AG04450 (cell line): Measurements from ENCODE around the gene NOTCH3. TPM values are rescaled to one million over a fixed set of nuclear protein-coding genes. Genes with fewer than 3 reads are reported as not detected.

ENCODE experiments used
- CTCF ChIA-PET: fragments of 300-600, 350-600 bp; formaldehyde crosslinking; extraction: SDS; loops from one replicate; lab custom pipeline; 2022; ENCODE audit warnings: antibody characterized with exemption, inconsistent platforms; lab: Charles Lee
- POLR2A ChIA-PET: fragments of 350-600 bp; formaldehyde crosslinking; extraction: SDS; loops from one replicate; lab custom pipeline; 2021; ENCODE audit warnings: antibody characterized with exemption, inconsistent platforms; lab: Yijun Ruan, JAX
- DNase-seq: peaks from one replicate; pipeline ENCODE4 v3.0.0-alpha.2; 2011; ENCODE audit warnings: low read depth, low spot score
- H3K27ac ChIP-seq: one replicate; pipeline ENCODE4 v1.5.1; 2012; ENCODE audit warnings: low read depth, low read length, control low read depth
- H3K27me3 ChIP-seq: one replicate; pipeline ENCODE4 v1.6.0; 2012; ENCODE audit warnings: low read length; ENCODE audit not compliant: control insufficient read depth, insufficient read depth
- H3K4me3 ChIP-seq: 2 replicates; pipeline ENCODE4 v1.5.1; 2011; ENCODE audit warnings: mild to moderate bottlenecking, low read depth, low read length, control low read depth
- H3K9me3 ChIP-seq: 2 replicates; pipeline ENCODE4 v1.5.1; 2012; ENCODE audit warnings: low read length; ENCODE audit not compliant: control insufficient read depth, insufficient read depth
- polyA plus RNA-seq: library from polyadenylated mRNA; depleted of rRNA; stranded (reverse); fragments of >200 nt; gene quantifications from 2 replicates; pipeline ENCODE4 v1.2.3, GENCODE V29; 2011
- TF ChIP-seq, protein P1 (sequence below): IDR thresholded peaks from 2 replicates; pipeline ENCODE4 v1.5.1; 2011; ENCODE audit warnings: low read depth, low read length, control low read depth, inconsistent platforms

Gene NOTCH3
- polyA plus RNA-seq, 1 experiment: 8.8 TPM

DNA sequence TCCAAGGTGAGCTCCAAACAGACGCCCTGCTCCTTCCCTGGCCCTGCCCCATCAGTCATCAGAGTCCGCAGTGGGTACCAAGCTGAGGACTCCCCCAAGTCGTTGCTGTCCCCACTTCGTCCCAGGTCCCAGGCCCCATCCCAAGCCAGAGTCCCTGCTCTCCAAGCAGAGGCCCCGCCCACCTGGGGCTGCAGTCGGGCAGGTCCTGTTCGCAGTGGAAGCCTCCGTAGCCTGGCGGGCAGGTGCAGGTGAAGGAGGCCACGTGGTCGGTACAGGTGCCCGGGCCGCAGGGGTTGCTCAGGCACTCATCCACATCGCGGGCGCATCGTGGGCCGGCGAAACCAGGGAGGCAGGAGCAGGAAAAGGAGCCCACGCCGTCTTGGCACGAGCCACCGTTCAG is 19.4 kb downstream of the NOTCH3 start:
- Histone ChIP-seq H3K27me3 (no peaks in the 10 kb centered on the region), H3K4me3 (no peak overlapping the region), H3K9me3 (no peaks in the 10 kb centered on the region; the same call in 1 of the 2 replicates), H3K27ac (no peak overlapping the region)
- no peak for DNase-seq
- ChIA-PET CTCF (interaction anchor here (0.6 to 1.5 kb wide), 2 partner anchors 81 to 89 kb away, joined by 3 to 4 read pairs; no protein-coding TSS in a partner anchor), POLR2A (interaction anchor here (0.6 kb wide), 1 partner anchor 14 kb away, joined by 3 read pairs; no protein-coding TSS in a partner anchor)
- TF ChIP-seq, protein P1, sequence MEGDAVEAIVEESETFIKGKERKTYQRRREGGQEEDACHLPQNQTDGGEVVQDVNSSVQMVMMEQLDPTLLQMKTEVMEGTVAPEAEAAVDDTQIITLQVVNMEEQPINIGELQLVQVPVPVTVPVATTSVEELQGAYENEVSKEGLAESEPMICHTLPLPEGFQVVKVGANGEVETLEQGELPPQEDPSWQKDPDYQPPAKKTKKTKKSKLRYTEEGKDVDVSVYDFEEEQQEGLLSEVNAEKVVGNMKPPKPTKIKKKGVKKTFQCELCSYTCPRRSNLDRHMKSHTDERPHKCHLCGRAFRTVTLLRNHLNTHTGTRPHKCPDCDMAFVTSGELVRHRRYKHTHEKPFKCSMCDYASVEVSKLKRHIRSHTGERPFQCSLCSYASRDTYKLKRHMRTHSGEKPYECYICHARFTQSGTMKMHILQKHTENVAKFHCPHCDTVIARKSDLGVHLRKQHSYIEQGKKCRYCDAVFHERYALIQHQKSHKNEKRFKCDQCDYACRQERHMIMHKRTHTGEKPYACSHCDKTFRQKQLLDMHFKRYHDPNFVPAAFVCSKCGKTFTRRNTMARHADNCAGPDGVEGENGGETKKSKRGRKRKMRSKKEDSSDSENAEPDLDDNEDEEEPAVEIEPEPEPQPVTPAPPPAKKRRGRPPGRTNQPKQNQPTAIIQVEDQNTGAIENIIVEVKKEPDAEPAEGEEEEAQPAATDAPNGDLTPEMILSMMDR: no peak

DNA sequence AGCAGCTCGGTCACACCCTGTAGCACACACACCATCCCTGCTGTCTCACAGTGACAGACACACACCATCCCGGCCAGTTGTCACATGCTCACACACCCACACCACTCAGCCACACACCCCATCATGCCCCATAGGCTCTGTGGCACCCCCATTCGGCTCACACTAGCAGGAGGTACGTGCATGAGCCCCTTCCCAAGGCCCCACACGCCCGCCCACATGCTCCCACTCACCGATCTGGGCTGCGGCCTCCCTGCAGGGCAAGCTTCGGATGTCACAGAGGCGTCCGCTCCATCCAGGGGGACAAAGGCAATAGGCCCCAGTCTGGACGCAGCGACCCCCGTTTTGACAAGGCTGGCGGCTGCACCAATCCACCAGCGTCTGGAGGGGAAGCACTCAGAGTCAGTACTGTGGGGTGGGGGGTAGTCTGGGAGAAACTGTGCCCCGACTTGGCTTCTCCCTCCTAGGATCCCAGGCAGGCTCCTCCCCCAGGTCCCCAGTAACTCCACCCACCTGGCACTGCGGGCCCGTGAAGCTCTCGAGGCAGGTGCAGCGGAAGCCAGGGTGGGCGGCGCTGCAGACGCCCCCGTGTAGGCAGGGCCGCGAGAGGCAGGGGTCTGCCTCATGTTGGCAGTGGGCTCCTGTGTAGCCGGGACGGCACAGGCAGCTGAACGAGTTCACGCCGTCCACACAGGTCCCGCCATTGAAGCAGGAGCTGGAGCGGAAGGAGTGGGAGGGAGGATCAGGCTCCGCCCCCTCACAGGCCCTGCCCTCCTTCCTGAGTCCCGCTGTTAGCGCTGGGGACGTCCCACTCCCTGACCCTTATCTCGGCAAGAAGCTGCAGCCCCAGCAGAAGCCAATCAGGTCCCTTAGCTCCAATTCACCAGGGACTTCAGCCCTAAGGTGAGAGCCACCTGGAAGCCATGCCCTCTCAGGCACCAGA is 20.1 kb downstream of the NOTCH3 start:
- no peak overlapping the region for H3K4me3 ChIP-seq
- ChIA-PET POLR2A (interaction anchor here (0.6 kb wide), 1 partner anchor 14 kb away, joined by 3 read pairs; no protein-coding TSS in a partner anchor), CTCF (interaction anchor here (0.6 to 1.5 kb wide), 2 partner anchors 81 to 88 kb away, joined by 3 to 4 read pairs; no protein-coding TSS in a partner anchor)
- H3K9me3 ChIP-seq: no peaks in the 10 kb centered on the region; the same call in 1 of the 2 replicates
- no peak for DNase-seq
- no peak overlapping the region for H3K27ac ChIP-seq
- TF ChIP-seq, protein P1: no peak
- no peaks in the 10 kb centered on the region for H3K27me3 ChIP-seq

DNA sequence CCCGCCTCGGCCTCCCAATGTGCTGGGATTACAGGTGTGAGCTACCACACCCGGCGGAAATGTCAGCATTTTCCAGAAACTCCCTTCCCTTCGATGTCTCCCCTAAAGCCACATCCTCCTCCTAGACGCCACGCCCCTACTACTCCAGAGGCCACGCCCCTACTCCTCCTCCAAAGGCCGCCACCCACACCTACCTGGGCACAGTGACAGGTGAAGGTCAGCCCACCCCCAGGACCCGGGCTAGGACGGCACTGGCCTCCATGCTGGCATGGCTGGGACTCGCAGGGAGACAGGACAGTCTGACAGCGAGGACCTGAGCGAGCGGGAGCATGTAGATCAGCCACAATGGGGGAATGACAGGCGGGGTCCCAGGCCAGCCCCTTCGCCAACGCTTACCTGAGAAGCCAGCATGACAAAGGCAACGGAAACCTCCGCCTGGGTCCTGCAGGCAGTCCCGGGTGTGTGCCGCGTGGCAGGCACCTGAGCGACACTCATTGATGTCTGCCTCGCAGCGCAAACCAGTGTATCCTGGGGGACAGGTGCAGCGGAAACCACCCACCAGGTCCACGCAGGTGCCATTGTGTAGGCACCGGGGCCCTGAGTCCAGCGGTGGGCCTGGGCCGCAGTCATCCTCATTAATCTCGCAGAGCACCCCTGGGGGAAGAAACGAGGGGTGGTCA is 22.0 kb downstream of the NOTCH3 start:
- CTCF ChIA-PET: interaction anchor here (0.6 to 2.4 kb wide), 4 partner anchors 20 to 202 kb away, joined by 3 to 14 read pairs (median 3); no protein-coding TSS in a partner anchor

DNA sequence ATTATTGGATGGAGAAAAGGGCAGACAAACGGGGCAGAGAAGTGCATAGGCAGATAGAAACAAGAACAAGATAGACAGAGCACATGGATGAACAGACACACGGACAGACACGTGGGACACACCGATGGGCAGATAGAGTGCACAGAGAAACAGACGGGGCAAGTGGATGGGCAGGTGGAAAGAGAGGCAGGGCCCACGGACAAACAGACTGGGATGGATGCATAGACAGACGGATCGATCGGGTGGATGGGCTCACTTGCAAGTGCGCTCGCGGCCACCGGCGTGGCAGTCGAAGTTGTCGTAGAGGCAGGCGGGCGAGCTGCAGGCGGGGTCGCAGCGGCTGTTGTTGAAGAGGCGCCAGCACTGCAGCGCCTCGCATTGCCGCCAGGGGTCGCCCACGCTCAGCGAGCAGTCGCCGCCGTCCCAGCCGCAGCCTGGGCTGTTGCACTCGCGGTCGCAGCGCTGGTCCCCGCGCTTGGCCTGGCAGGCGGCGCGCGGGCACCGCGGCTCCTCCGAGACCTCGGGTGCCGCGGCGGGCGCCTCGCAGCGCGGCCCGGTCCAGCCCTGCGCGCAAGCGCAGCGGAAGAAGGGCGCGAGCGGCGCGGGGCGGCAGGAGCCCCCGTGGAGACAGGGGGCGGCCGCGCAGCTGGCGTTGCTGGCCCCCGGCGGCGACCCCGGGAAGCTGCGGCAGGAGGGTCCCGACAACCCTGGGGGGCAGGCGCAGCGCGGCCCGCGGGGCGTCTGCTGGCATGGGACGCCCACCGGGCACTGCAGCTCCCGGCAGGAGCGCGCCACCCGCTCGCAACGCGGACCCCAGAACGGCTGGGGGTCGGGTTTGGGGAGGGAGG is 23.3 kb downstream of the NOTCH3 start:
- no peak for DNase-seq
- TF ChIP-seq, protein P1: peak; percentile 79
- Histone ChIP-seq H3K4me3 (no peak overlapping the region; the same call in 1 of the 2 replicates), H3K27ac (no peak overlapping the region), H3K9me3 (no peaks in the 10 kb centered on the region; the same call in 1 of the 2 replicates), H3K27me3 (no peaks in the 10 kb centered on the region)
- ChIA-PET POLR2A (interaction anchor here (0.6 kb wide), 1 partner anchor 39 kb away, joined by 3 read pairs; no protein-coding TSS in a partner anchor), CTCF (interaction anchor here (0.6 to 2.4 kb wide), 8 partner anchors 19 to 378 kb away, joined by 3 to 14 read pairs (median 4); no protein-coding TSS in a partner anchor)

More for the DNA sequence above, 22.0 kb downstream of the NOTCH3 start:
- no peak overlapping the region for H3K4me3 ChIP-seq
- TF ChIP-seq, protein P1: no peak
- H3K9me3 ChIP-seq: no peaks in the 10 kb centered on the region; the same call in 1 of the 2 replicates
- POLR2A ChIA-PET: no interaction called here
- H3K27ac ChIP-seq: no peak overlapping the region
- no peak for DNase-seq
- no peaks in the 10 kb centered on the region for H3K27me3 ChIP-seq
